Measurements from ENCODE around the gene USP34. TPM values are rescaled to one million over a fixed set of nuclear protein-coding genes. Genes with fewer than 3 reads are reported as not detected.

The USP34 gene
- total RNA-seq, 1 experiment from 2014 or later: 91.4 TPM

- no peaks in the 10 kb centered on the region for H3K9me3 ChIP-seq (ENCODE audit: control insufficient read depth, insufficient read depth, low read depth, low read length)
- H3K27ac ChIP-seq (ENCODE audit: low read length): no peak overlapping the region
- ChIA-PET POLR2A (interaction anchor here (0.6 kb wide), 1 partner anchor 160 kb away, joined by 10 read pairs; no protein-coding TSS in a partner anchor), CTCF (no interaction called here)
- in situ Hi-C loops (cut with HindIII; ENCODE audit: low pct_unique_long_range_greater_than_20kb, low sequenced_read_pairs) (no loop called here), intact Hi-C loops (cut with micrococcal nuclease; ENCODE audit: unreplicated experiment) (no loop called here)
- H3K4me1 ChIP-seq (ENCODE audit: control insufficient read depth, insufficient read depth, low read length): peaks cover 22% of the 10 kb centered on the region
- no peak overlapping the region for H3K4me3 ChIP-seq (ENCODE audit: low read depth in 2 of 2, low read length in 2 of 2)
- TF ChIP-seq TCF7L2 (IDR thresholded peaks at IDR 0.05; ENCODE audit: low read depth, low read length) (no peak), SIN3A (IDR thresholded peaks at IDR 0.05; ENCODE audit: borderline replicate concordance, insufficient read depth, low read depth, low read length) (no peak), POLR2AphosphoS5 (IDR thresholded peaks at IDR 0.05; ENCODE audit: low read depth, low read length) (no peak)
- TF ChIP-seq, protein P1, sequence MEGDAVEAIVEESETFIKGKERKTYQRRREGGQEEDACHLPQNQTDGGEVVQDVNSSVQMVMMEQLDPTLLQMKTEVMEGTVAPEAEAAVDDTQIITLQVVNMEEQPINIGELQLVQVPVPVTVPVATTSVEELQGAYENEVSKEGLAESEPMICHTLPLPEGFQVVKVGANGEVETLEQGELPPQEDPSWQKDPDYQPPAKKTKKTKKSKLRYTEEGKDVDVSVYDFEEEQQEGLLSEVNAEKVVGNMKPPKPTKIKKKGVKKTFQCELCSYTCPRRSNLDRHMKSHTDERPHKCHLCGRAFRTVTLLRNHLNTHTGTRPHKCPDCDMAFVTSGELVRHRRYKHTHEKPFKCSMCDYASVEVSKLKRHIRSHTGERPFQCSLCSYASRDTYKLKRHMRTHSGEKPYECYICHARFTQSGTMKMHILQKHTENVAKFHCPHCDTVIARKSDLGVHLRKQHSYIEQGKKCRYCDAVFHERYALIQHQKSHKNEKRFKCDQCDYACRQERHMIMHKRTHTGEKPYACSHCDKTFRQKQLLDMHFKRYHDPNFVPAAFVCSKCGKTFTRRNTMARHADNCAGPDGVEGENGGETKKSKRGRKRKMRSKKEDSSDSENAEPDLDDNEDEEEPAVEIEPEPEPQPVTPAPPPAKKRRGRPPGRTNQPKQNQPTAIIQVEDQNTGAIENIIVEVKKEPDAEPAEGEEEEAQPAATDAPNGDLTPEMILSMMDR (IDR thresholded peaks at IDR 0.05): no peak
- H3K27me3 ChIP-seq (ENCODE audit: control insufficient read depth, insufficient read depth, low read length): no peaks in the 10 kb centered on the region
- DNase-seq (ENCODE audit: low read depth, low spot score): no peak
- no TSS peak for BruUV-seq (replicated peaks)
- no peaks in the 10 kb centered on the region for H3K36me3 ChIP-seq (ENCODE audit: control insufficient read depth, insufficient read depth, low read length)
- ATAC-seq: no peak
Observed at GRCh38 chr2:61436092-61436491, 34.8 kb downstream of the USP34 start.

DNA sequence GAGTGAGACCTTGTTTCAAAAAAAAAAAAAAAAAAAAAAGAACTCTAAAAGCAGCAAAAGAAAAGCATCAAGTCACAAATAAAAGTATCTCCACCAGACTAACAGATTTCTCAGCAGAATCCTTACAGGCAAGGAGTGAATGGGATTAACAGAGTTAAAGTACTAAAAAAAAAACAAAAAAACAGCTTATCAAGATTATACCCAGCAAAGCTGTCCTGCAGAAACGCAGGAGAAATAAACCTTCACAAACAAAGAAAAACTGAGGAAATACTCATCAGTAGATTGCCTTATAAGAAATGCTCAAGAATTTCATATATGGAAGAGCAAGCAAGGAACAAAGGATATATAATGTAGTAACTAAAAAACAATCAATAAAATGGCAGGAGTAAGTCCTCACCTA lies 35.6 kb downstream of the USP34 start:
- POLR2A ChIA-PET: interaction anchor here (0.7 kb wide), 1 partner anchor 66 kb away, joined by 7 read pairs; no protein-coding TSS in a partner anchor
- no peak overlapping the region for H3K27ac ChIP-seq (ENCODE audit: low read length)
- CTCF ChIA-PET: no interaction called here

More for the DNA sequence above, 35.6 kb downstream of the USP34 start:
- no peaks in the 10 kb centered on the region for H3K9me3 ChIP-seq (ENCODE audit: control insufficient read depth, insufficient read depth, low read depth, low read length)
- H3K27me3 ChIP-seq (ENCODE audit: control insufficient read depth, insufficient read depth, low read length): no peaks in the 10 kb centered on the region
- intact Hi-C loops (cut with micrococcal nuclease; ENCODE audit: unreplicated experiment) (no loop called here), in situ Hi-C loops (cut with HindIII; ENCODE audit: low pct_unique_long_range_greater_than_20kb, low sequenced_read_pairs) (no loop called here)
- H3K36me3 ChIP-seq (ENCODE audit: control insufficient read depth, insufficient read depth, low read length): no peaks in the 10 kb centered on the region
- DNase-seq (ENCODE audit: low read depth, low spot score): no peak
- TF ChIP-seq, protein P1 (IDR thresholded peaks at IDR 0.05): no peak
- no peak for TF ChIP-seq SIN3A (IDR thresholded peaks at IDR 0.05; ENCODE audit: borderline replicate concordance, insufficient read depth, low read depth, low read length)
- no peak for TF ChIP-seq REST (IDR thresholded peaks at IDR 0.05; ENCODE audit: insufficient read depth in 1 of 2, low read depth in 2 of 2, low read length in 1 of 2)
- TF ChIP-seq TCF7L2 (IDR thresholded peaks at IDR 0.05; ENCODE audit: low read depth, low read length): no peak
- no peak for TF ChIP-seq POLR2AphosphoS5 (IDR thresholded peaks at IDR 0.05; ENCODE audit: low read depth, low read length)
- peaks cover 23% of the 10 kb centered on the region for H3K4me1 ChIP-seq (ENCODE audit: control insufficient read depth, insufficient read depth, low read length)
- ATAC-seq: no peak
- no peak overlapping the region for H3K4me3 ChIP-seq (ENCODE audit: low read depth in 2 of 2, low read length in 2 of 2)
- BruUV-seq (replicated peaks): no TSS peak
